ENCODE data around the gene UGGT1.

- TF ChIP-seq CTCF (IDR thresholded peaks at IDR 0.05) (no peak), POLR2A (IDR thresholded peaks at IDR 0.05) (no peak)
Observed at GRCh38 chr2:128241896-128242295, 150.9 kb downstream of the UGGT1 start.

All from testis (tissue), 2 donors.